ENCODE results near the gene EXOC4.

EXOC4 gene

GRCh38 chr7:133789974-133790373 lies 537.1 kb downstream of the EXOC4 start:
- in situ Hi-C loops (cut with HindIII; ENCODE audit: low sequenced_read_pairs): no loop called here
- peak; percentile 37 for DNase-seq (ENCODE audit: low read depth)
- H3K4me3 ChIP-seq (ENCODE audit: low read depth, low read length): no peak overlapping the region
- TF ChIP-seq CTCF (IDR thresholded peaks at IDR 0.05; ENCODE audit: low read depth, low read length, missing control alignments): peak; percentile 42

GRCh38 chr7:133790911-133791310 lies 538.0 kb downstream of the EXOC4 start:
- in situ Hi-C loops (cut with HindIII; ENCODE audit: low sequenced_read_pairs): no loop called here
- DNase-seq (ENCODE audit: low read depth): no peak
- no peak for TF ChIP-seq CTCF (IDR thresholded peaks at IDR 0.05; ENCODE audit: low read depth, low read length, missing control alignments)
- no peak overlapping the region for H3K4me3 ChIP-seq (ENCODE audit: low read depth, low read length)

- H3K4me3 ChIP-seq (ENCODE audit: low read depth, low read length): no peak overlapping the region
- no peak for DNase-seq (ENCODE audit: low read depth)
- no peak for TF ChIP-seq CTCF (IDR thresholded peaks at IDR 0.05; ENCODE audit: low read depth, low read length, missing control alignments)
- in situ Hi-C loops (cut with HindIII; ENCODE audit: low sequenced_read_pairs): no loop called here
Observed at GRCh38 chr7:133794479-133794878, 541.6 kb downstream of the EXOC4 start.

- no peak for TF ChIP-seq CTCF (IDR thresholded peaks at IDR 0.05; ENCODE audit: low read depth, low read length, missing control alignments)
- H3K4me3 ChIP-seq (ENCODE audit: low read depth, low read length): no peak overlapping the region
- no peak for DNase-seq (ENCODE audit: low read depth)
- in situ Hi-C loops (cut with HindIII; ENCODE audit: low sequenced_read_pairs): no loop called here
Observed at GRCh38 chr7:133795068-133795665, 542.3 kb downstream of the EXOC4 start.

- in situ Hi-C loops (cut with HindIII; ENCODE audit: low sequenced_read_pairs): no loop called here
- TF ChIP-seq CTCF (IDR thresholded peaks at IDR 0.05; ENCODE audit: low read depth, low read length, missing control alignments): no peak
- no peak for DNase-seq (ENCODE audit: low read depth)
Observed at GRCh38 chr7:133796782-133797745, 544.2 kb downstream of the EXOC4 start.

GRCh38 chr7:133797818-133798520 lies 545.1 kb downstream of the EXOC4 start:
- DNase-seq (ENCODE audit: low read depth): no peak
- in situ Hi-C loops (cut with HindIII; ENCODE audit: low sequenced_read_pairs): no loop called here
- TF ChIP-seq CTCF (IDR thresholded peaks at IDR 0.05; ENCODE audit: low read depth, low read length, missing control alignments): no peak
- no peak overlapping the region for H3K4me3 ChIP-seq (ENCODE audit: low read depth, low read length)

More at GRCh38 chr7:133796782-133797745, 544.2 kb downstream of the EXOC4 start:
- no peak overlapping the region for H3K4me3 ChIP-seq (ENCODE audit: low read depth, low read length)

Data from astrocyte of the cerebellum (primary cell).